Testis (tissue), 2 donors: Measurements from ENCODE around the gene CRADD.

Source experiments
- POLR2A ChIP-seq: fragments of 450-650 bp; IDR thresholded peaks from one replicate; pipeline ENCODE4 v1.6.1; 2017; ENCODE audit warnings: antibody characterized with exemption, mild to moderate bottlenecking, moderate library complexity
- TF ChIP-seq, protein P1 (sequence below), 3 experiments: fragments of 450-650 bp in 2 of 3; fragments of 200-600 bp in 1 of 3; sonication (generic) in 1 of 3; IDR thresholded peaks; one replicate each; pipeline ENCODE4 v1.5.1; 2016 to 2019; ENCODE audit warnings: antibody characterized with exemption in 3 of 3, mild to moderate bottlenecking in 2 of 3, moderate library complexity in 1 of 3

DNA sequence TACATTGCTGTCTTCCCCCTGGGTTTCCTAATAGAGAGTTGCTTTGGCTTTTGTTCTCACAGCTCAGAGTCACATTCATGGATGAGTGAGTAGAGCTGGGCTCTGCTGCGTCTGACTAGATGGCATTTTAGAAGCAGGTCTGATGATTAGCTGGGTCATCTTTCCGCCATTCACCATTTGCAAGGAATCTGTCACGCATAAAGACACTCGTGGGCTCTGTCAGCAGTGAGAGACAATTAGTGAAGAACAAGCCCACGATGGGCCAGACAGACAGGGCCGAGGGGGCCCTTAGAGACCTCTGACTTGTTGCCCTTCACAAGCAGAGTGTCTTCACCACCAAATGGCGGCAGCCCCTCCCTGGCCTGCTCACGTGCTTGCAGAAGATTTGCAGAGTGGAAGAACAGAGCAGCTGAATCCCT, 175.0 kb downstream of the CRADD start:
- TF ChIP-seq, protein P1, sequence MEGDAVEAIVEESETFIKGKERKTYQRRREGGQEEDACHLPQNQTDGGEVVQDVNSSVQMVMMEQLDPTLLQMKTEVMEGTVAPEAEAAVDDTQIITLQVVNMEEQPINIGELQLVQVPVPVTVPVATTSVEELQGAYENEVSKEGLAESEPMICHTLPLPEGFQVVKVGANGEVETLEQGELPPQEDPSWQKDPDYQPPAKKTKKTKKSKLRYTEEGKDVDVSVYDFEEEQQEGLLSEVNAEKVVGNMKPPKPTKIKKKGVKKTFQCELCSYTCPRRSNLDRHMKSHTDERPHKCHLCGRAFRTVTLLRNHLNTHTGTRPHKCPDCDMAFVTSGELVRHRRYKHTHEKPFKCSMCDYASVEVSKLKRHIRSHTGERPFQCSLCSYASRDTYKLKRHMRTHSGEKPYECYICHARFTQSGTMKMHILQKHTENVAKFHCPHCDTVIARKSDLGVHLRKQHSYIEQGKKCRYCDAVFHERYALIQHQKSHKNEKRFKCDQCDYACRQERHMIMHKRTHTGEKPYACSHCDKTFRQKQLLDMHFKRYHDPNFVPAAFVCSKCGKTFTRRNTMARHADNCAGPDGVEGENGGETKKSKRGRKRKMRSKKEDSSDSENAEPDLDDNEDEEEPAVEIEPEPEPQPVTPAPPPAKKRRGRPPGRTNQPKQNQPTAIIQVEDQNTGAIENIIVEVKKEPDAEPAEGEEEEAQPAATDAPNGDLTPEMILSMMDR (IDR thresholded peaks at IDR 0.05), result no peak
- TF ChIP-seq POLR2A, result no peak
